ENCODE measurements around the gene GATM.

- TF ChIP-seq FOXA1 (IDR thresholded peaks at IDR 0.05), result no peak
- no peak for TF ChIP-seq SP1 (IDR thresholded peaks at IDR 0.05)
- no peak for TF ChIP-seq BHLHE40 (IDR thresholded peaks at IDR 0.05; ENCODE audit: borderline replicate concordance)
- no peak for TF ChIP-seq NFRKB (IDR thresholded peaks at IDR 0.05)
- no peak for TF ChIP-seq ARNT (IDR thresholded peaks at IDR 0.05)
- no peak for TF ChIP-seq SUZ12 (IDR thresholded peaks at IDR 0.05)
- no peak for TF ChIP-seq HDGF (IDR thresholded peaks at IDR 0.05; ENCODE audit: borderline replicate concordance)
- no peak for TF ChIP-seq FOXK2 (IDR thresholded peaks at IDR 0.05)
- no peak for TF ChIP-seq FOXM1 (IDR thresholded peaks at IDR 0.05; ENCODE audit: borderline replicate concordance)
- no peak for TF ChIP-seq PKNOX1 (IDR thresholded peaks at IDR 0.05)
- no peak for TF ChIP-seq ELF4 (IDR thresholded peaks at IDR 0.05)
- no peak for TF ChIP-seq TARDBP (IDR thresholded peaks at IDR 0.05)
- no peak for TF ChIP-seq ZNF384 (IDR thresholded peaks at IDR 0.05)
- no peak for TF ChIP-seq LEF1 (IDR thresholded peaks at IDR 0.05; ENCODE audit: borderline replicate concordance)
Observed at GRCh38 chr15:45402955-45403877, 24.9 kb upstream of the GATM start.

Measured in HEK293T (cell line).